GM12872 (cell line): ENCODE data around the gene HSPB1.

Source experiments
- TF ChIP-seq, protein P1 (sequence below): IDR thresholded peaks from 3 replicates; pipeline ENCODE4 v1.5.1; 2011; ENCODE audit warnings: low read depth, mild to moderate bottlenecking, low read length, moderate library complexity; ENCODE audit not compliant: insufficient read depth

The HSPB1 gene

DNA sequence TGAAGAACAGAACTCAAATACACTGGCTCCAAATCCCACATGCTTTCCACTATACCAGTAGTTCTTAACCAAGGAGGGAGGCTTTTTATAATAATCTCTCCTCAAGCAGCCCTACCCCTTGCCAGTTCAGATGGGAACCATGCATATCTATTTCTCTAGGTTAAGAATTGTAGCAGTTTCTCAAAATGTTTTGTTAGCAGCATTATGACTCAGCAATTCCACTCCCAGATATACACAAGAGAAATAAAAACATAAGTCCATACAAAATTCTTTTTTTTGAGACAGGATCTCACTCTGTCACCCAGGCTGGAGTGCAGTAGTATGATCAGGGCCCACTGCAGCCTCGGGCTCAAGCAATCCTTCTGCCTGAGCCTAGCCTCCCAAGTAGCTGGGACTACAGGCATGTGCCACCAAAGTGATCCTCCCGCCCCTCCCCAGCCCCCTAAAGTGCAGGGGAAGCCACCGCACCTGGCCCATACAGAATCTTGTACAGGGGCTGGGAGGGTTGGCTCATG lies 38.2 kb downstream of the HSPB1 start:
- TF ChIP-seq, protein P1, sequence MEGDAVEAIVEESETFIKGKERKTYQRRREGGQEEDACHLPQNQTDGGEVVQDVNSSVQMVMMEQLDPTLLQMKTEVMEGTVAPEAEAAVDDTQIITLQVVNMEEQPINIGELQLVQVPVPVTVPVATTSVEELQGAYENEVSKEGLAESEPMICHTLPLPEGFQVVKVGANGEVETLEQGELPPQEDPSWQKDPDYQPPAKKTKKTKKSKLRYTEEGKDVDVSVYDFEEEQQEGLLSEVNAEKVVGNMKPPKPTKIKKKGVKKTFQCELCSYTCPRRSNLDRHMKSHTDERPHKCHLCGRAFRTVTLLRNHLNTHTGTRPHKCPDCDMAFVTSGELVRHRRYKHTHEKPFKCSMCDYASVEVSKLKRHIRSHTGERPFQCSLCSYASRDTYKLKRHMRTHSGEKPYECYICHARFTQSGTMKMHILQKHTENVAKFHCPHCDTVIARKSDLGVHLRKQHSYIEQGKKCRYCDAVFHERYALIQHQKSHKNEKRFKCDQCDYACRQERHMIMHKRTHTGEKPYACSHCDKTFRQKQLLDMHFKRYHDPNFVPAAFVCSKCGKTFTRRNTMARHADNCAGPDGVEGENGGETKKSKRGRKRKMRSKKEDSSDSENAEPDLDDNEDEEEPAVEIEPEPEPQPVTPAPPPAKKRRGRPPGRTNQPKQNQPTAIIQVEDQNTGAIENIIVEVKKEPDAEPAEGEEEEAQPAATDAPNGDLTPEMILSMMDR = no peak

DNA sequence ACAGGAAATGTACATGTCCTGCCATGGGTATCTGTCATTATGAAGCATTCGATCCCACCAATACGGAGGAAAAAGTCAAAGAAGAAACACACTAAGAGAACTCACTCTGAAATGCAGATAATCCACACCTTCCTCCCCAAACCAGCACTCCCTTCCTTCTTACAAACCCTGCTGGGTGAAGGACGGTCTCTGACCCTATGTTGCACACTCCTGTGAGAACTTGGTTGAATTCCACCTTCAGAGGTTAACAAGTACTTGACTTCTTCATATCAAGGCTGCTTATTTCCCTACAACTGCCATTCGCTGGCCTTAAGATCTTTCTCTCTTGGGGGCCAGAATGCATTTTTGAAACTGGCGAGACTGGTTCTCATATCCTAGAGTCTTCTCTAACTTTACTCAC lies 39.7 kb downstream of the HSPB1 start:
- TF ChIP-seq, protein P1 = no peak

DNA sequence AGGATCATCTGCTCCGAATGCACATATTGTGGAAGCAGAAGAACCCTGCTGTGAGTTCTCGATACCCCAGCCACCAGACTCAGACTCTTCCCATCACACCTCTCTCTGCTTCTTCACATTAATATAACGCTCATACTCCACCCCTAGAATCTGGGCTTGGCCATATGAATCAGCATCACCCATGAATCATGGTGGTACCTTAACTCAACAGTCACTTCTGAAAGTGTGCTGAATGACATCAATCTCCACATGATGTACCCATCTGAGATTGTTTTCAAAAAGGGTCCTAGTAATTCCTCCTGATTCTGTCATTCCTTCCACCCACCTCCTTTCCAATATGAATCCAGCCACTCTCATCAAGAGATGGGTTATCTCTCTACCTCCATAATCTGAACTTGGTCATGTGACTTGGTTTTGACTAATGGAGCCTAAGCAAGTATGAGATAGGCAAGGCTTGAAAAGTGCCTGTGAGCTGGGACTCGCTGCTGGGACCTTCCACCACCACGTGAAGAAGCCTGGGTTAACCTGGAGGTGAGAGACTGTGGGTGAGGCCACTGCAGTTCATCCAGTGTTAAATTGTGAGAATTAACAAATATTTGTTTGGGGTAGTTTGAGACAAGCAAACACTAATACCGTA lies 40.9 kb downstream of the HSPB1 start:
- TF ChIP-seq, protein P1 = no peak

DNA sequence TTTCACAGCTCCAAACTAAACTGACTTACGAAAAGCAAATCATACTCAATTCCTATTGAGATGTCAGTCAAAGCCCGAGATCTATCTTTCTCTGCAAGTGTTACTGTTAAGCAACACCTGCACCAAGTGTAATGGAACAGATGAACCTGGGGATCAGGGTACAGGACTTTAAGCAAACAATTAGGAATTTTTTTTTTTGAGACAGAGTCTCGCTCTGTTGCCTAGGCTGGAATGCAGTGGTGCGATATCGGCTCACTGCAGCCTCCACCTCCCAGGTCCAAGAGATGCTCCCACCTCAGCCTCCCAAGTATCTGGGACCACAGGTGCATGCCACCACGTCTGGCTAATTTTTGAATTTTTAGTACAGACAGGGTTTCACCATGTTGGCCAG lies 41.5 kb downstream of the HSPB1 start:
- TF ChIP-seq, protein P1 = no peak

DNA sequence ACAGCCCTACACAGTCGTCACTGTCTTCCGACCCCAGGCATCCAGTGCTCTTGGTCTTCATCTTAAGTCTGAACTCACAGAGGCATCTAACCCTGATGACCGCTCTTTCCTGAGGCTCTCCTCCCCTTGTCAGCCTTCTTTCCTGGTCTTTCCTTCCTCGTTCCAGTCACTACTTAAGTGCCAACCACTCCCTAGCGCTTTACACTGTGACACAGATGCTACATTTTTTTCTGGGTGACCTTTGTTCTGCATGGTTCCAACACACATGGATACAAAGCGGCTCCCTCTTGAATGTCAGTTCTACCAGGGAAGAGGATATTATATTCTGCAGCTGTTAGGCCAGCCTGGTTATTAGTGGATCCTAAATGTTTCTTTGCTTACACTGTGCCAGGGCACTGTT lies 43.6 kb downstream of the HSPB1 start:
- TF ChIP-seq, protein P1 = no peak

DNA sequence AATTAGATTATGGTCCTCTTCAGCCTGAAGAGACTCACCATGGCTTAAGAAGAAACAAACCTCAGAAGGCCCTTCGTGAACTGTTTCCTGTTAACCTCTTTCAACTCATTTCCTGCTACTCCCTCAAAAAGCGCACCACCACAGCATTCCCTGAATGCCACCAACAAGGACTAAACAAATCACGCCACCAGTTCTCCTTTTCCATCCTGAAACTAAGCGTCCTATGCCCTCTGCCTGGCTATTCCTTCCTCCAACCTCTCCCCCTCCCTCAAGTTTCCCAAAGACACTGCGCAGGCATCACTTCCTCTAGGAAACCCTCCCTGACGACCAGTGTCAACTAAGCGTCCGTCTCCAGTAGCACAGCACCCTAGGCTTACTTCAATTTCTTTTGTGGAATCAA lies 44.3 kb downstream of the HSPB1 start:
- TF ChIP-seq, protein P1 = no peak

DNA sequence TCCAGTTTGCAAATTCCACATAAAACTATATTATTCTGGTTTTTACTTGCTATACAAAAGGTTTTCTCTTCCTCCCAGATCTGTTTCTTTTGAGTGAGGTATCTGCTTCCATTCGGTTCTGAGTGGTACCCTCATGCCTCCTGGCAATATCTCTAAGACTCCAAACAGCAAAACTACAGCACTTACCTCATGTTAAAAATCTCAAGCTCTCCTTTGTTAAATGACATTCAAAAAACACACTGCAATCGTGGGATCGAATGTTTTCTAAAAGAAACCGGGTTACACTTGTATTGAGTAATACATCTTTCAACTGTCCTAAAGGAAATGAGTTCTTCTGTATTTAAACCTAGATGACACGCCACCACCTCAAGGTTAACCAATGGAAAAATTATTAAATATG lies 45.2 kb downstream of the HSPB1 start:
- TF ChIP-seq, protein P1 = no peak
